Hepatocyte (in vitro differentiated cells): ENCODE results near the gene MBNL3. TPM values are rescaled to one million over a fixed set of nuclear protein-coding genes. Genes with fewer than 3 reads are reported as not detected.

ENCODE experiments used
- DNase-seq: peaks from one replicate; pipeline ENCODE4 v3.0.0-alpha.2; 2016; ENCODE audit warnings: low spot score
- H2AFZ ChIP-seq: fragments of 200-600 bp; sonication (generic); 2 replicates; pipeline ENCODE4 v1.6.0; 2016; ENCODE audit warnings: antibody characterized with exemption, mild to moderate bottlenecking
- H3K27ac ChIP-seq: fragments of 200-600 bp; sonication (generic); 2 replicates; pipeline ENCODE4 v1.5.1; 2016; ENCODE audit warnings: mild to moderate bottlenecking
- H3K27me3 ChIP-seq: fragments of 200-600 bp; sonication (generic); 2 replicates; pipeline ENCODE4 v1.6.1; 2016
- H3K36me3 ChIP-seq: fragments of 200-600 bp; sonication (generic); replicated peaks from 2 replicates; pipeline ENCODE4 v1.5.1; 2016; ENCODE audit warnings: low read depth; ENCODE audit not compliant: insufficient read depth
- H3K4me1 ChIP-seq: fragments of 200-600 bp; sonication (generic); 2 replicates; pipeline ENCODE4 v1.5.1; 2016; ENCODE audit warnings: mild to moderate bottlenecking, moderate library complexity; ENCODE audit not compliant: insufficient read depth
- H3K4me2 ChIP-seq: fragments of 200-600 bp; sonication (generic); 2 replicates; pipeline ENCODE4 v1.6.0; 2016
- H3K4me3 ChIP-seq: fragments of 200-600 bp; sonication (generic); 2 replicates; pipeline ENCODE4 v1.5.1; 2016; ENCODE audit warnings: mild to moderate bottlenecking
- H3K79me2 ChIP-seq: fragments of 200-600 bp; sonication (generic); 2 replicates; pipeline ENCODE4 v1.6.0; 2017; ENCODE audit warnings: mild to moderate bottlenecking
- H3K9me2 ChIP-seq: fragments of 200-600 bp; sonication (generic); replicated peaks from 2 replicates; pipeline ENCODE4 v1.6.0; 2017; ENCODE audit warnings: mild to moderate bottlenecking; ENCODE audit not compliant: insufficient read depth
- H3K9me3 ChIP-seq: fragments of 200-600 bp; sonication (generic); 2 replicates; pipeline ENCODE4 v1.5.1; 2016; ENCODE audit warnings: low read depth, mild to moderate bottlenecking
- H4K20me1 ChIP-seq: fragments of 200-600 bp; sonication (generic); 2 replicates; pipeline ENCODE4 v1.6.0; 2016; ENCODE audit warnings: mild to moderate bottlenecking; ENCODE audit not compliant: insufficient read depth, poor library complexity, severe bottlenecking
- EZH2 ChIP-seq: fragments of 200-600 bp; sonication (generic); IDR thresholded peaks from 2 replicates; pipeline ENCODE4 v1.6.1; 2016; ENCODE audit warnings: antibody characterized with exemption, mild to moderate bottlenecking, borderline replicate concordance
- EZH2phosphoT487 ChIP-seq: fragments of 200-600 bp; sonication (generic); IDR thresholded peaks from one replicate; pipeline ENCODE4 v1.6.1; 2018; ENCODE audit warnings: antibody characterized with exemption, mild to moderate bottlenecking, low read depth, moderate library complexity; ENCODE audit not compliant: unreplicated experiment, severe bottlenecking
- WGBS: methylation state at CpG from one replicate; pipeline ENCODE4 v1.1.6; 2016; ENCODE audit warnings: low lambda C conversion rate; ENCODE audit errors: missing lambda C conversion rate; 5-methylcytosine and 5-hydroxymethylcytosine counted together
- polyA plus RNA-seq: library from polyadenylated mRNA; unstranded; fragments of >200 nt; fragmentation: Nextera tagmentation; extraction: Ambion mirVana; gene quantifications from 2 replicates; pipeline ENCODE4 v1.2.1, GENCODE V29; 2016
- total RNA-seq: library from RNA; depleted of rRNA; stranded (reverse); fragments of >200 nt; gene quantifications from 2 replicates; pipeline ENCODE4 v1.2.3, GENCODE V29; 2014
- TF ChIP-seq, protein P1 (sequence below): fragments of 200-600 bp; sonication (generic); IDR thresholded peaks from 2 replicates; pipeline ENCODE4 v1.5.1; 2016; ENCODE audit warnings: antibody characterized with exemption, mild to moderate bottlenecking; ENCODE audit not compliant: poor library complexity

MBNL3 gene
- total and polyA plus RNA-seq, 2 experiments from 2014 or later = 9.6 to 90.5 TPM

DNA sequence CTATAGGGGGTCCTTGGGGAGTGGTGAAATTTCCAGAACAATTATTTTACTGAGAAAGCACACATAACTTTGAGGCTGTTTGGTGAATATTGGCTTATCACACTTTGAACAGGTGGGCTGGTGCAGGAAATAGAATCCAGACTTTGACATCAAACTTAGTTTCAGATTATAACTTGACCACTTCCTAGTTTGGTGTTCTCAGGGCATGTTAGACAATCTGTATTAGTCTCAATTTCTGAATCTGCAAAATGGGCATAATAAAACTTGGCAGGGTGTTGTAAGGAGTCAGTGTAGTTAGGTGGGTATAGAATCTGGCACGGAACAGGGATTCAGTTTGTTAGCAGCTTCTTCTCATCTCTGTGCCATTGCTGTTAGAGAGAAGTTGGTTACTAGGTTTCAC, 43.3 kb upstream of the MBNL3 start:
- Histone ChIP-seq H3K4me2 (no peak overlapping the region), H3K27ac (no peak overlapping the region), H4K20me1 (no peaks in the 10 kb centered on the region), H3K9me2 (no peaks in the 10 kb centered on the region), H3K4me1 (no peaks in the 10 kb centered on the region), H3K79me2 (no peaks in the 10 kb centered on the region), H3K27me3 (no peaks in the 10 kb centered on the region), H3K9me3 (no peaks in the 10 kb centered on the region), H2AFZ (no peak overlapping the region), H3K4me3 (no peak overlapping the region), H3K36me3 (no peaks in the 10 kb centered on the region)
- TF ChIP-seq EZH2 = no peak
- TF ChIP-seq, protein P1, sequence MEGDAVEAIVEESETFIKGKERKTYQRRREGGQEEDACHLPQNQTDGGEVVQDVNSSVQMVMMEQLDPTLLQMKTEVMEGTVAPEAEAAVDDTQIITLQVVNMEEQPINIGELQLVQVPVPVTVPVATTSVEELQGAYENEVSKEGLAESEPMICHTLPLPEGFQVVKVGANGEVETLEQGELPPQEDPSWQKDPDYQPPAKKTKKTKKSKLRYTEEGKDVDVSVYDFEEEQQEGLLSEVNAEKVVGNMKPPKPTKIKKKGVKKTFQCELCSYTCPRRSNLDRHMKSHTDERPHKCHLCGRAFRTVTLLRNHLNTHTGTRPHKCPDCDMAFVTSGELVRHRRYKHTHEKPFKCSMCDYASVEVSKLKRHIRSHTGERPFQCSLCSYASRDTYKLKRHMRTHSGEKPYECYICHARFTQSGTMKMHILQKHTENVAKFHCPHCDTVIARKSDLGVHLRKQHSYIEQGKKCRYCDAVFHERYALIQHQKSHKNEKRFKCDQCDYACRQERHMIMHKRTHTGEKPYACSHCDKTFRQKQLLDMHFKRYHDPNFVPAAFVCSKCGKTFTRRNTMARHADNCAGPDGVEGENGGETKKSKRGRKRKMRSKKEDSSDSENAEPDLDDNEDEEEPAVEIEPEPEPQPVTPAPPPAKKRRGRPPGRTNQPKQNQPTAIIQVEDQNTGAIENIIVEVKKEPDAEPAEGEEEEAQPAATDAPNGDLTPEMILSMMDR = no peak
- TF ChIP-seq EZH2phosphoT487 = no peak
- no peak for DNase-seq
- 74% methylated on average over 1 of the region's 1 CpG for WGBS

DNA sequence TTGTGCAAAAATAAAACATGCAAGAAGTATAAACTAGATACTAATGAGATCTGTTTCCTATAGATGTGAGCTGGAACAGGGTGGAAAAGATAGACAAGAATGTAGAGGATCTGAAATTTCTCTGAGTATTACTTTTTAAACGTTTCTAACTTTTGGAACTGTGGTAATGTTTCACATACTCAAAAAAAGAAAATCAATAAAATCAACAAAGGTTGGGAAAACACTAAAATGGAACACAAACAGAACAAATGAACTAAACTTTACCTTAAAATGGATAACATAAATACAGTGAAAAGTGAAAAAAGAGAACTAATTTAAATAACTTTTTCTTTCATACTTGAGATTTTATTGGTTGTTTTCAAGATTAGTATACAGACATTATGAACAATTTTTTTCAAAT, 32.0 kb upstream of the MBNL3 start:
- TF ChIP-seq EZH2phosphoT487 (no peak), EZH2 (no peak)
- TF ChIP-seq, protein P1 = no peak
- no peak overlapping the region for H3K4me3 ChIP-seq
- no peaks in the 10 kb centered on the region for H3K9me3 ChIP-seq
- no peaks in the 10 kb centered on the region for H4K20me1 ChIP-seq
- DNase-seq = no peak
- no peak overlapping the region for H3K4me2 ChIP-seq
- H3K27ac ChIP-seq = no peak overlapping the region
- H3K4me1 ChIP-seq = no peaks in the 10 kb centered on the region
- 43% methylated on average over 1 of the region's 1 CpG for WGBS
- no peak overlapping the region for H2AFZ ChIP-seq
- H3K9me2 ChIP-seq = no peaks in the 10 kb centered on the region
- H3K36me3 ChIP-seq = no peaks in the 10 kb centered on the region
- H3K79me2 ChIP-seq = no peaks in the 10 kb centered on the region
- no peaks in the 10 kb centered on the region for H3K27me3 ChIP-seq

- Histone ChIP-seq H3K36me3 (no peaks in the 10 kb centered on the region), H3K9me2 (no peaks in the 10 kb centered on the region), H3K4me2 (no peak overlapping the region), H3K4me3 (no peak overlapping the region), H2AFZ (no peak overlapping the region), H3K9me3 (no peaks in the 10 kb centered on the region), H3K4me1 (no peaks in the 10 kb centered on the region), H4K20me1 (no peaks in the 10 kb centered on the region), H3K27me3 (no peaks in the 10 kb centered on the region), H3K79me2 (no peaks in the 10 kb centered on the region), H3K27ac (no peak overlapping the region)
- WGBS = 53% methylated on average over 3 of the region's 3 CpGs
- no peak for DNase-seq
- TF ChIP-seq EZH2 (no peak), EZH2phosphoT487 (no peak)
- TF ChIP-seq, protein P1 = no peak
Measured at GRCh38 chrX:132520213-132520612, 31.4 kb upstream of the MBNL3 start.

DNA sequence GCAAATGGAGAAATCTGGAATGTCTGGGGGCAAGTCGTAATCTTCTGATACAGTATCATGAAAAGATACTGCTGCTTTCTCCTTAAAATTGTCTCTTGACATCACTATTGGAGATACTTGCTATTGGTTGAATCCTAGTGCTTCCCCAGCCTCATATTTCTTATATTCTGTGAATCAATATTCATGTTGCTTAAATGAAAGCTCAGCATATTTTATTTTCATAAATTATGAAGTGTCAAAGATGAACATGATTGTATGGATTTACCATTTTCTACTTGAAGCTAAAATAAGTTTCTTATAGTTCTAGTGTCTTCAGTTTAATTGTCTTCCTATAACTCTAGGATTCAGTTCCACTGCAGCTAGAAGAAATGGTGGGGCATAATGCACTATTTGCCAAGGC, 29.6 kb upstream of the MBNL3 start:
- WGBS = 82% methylated on average over 1 of the region's 1 CpG
- TF ChIP-seq, protein P1 = no peak
- H2AFZ ChIP-seq = no peak overlapping the region
- no peak overlapping the region for H3K27ac ChIP-seq
- no peak overlapping the region for H3K4me2 ChIP-seq
- no peak for DNase-seq
- no peaks in the 10 kb centered on the region for H3K79me2 ChIP-seq
- H3K36me3 ChIP-seq = no peaks in the 10 kb centered on the region
- no peaks in the 10 kb centered on the region for H3K27me3 ChIP-seq
- no peaks in the 10 kb centered on the region for H4K20me1 ChIP-seq
- H3K4me3 ChIP-seq = no peak overlapping the region
- no peaks in the 10 kb centered on the region for H3K4me1 ChIP-seq
- no peaks in the 10 kb centered on the region for H3K9me3 ChIP-seq
- no peaks in the 10 kb centered on the region for H3K9me2 ChIP-seq
